Tibial artery (tissue), 4 donors: ENCODE measurements around the gene XKRX.

ENCODE experiments used
- DNase-seq, 2 donors: peaks; one replicate each; pipeline ENCODE4 v3.0.0-alpha.2; 2019
- H3K27ac ChIP-seq, 2 donors: fragments of 200-600 bp; sonication (generic) in 1 of 2; 1 replicate in 1 of 2; 2 replicates in 1 of 2; pipeline ENCODE4 v1.5.1; 2018 to 2019; ENCODE audit warnings: mild to moderate bottlenecking in 1 of 2
- H3K27me3 ChIP-seq, 2 donors: fragments of 200-600 bp; sonication (generic) in 1 of 2; one replicate each; pipeline versions ENCODE4 v1.5.1 to v1.6.0; 2016 to 2019
- H3K36me3 ChIP-seq, 3 donors: fragments of 200-600 bp; sonication (generic) in 2 of 3; one replicate each; pipeline ENCODE4 v1.5.1; 2016 to 2019; ENCODE audit warnings: mild to moderate bottlenecking in 2 of 3
- H3K4me1 ChIP-seq, 4 donors: fragments of 200-600 bp; sonication (generic) in 2 of 4; 1 replicate in 3 of 4; 2 replicates in 1 of 4; pipeline ENCODE4 v1.5.1; 2016 to 2019
- H3K4me3 ChIP-seq, 2 donors: fragments of 200-600 bp; sonication (generic) in 1 of 2; 1 replicate in 1 of 2; 2 replicates in 1 of 2; pipeline ENCODE4 v1.5.1; 2018 to 2019; ENCODE audit warnings: mild to moderate bottlenecking in 2 of 2
- H3K9me3 ChIP-seq, 3 donors: fragments of 200-600 bp; sonication (generic) in 1 of 3; one replicate each; pipeline ENCODE4 v1.5.1; 2016 to 2019
- intact Hi-C: fragments of 100-400 bp; cut with DNase I; formaldehyde crosslinking; loops from one replicate; pipeline ENCODE4 v1.15.0; 2023; ENCODE audit warnings: low total_unique reads
- TF ChIP-seq, protein P1 (sequence below), 2 experiments: fragments of 200-600 bp in 1 of 2; fragments of 450-650 bp in 1 of 2; IDR thresholded peaks; one replicate each; pipeline ENCODE4 v1.5.1; 2017 to 2019; ENCODE audit warnings: antibody characterized with exemption in 2 of 2, mild to moderate bottlenecking in 1 of 2, moderate library complexity in 1 of 2

XKRX gene

DNA sequence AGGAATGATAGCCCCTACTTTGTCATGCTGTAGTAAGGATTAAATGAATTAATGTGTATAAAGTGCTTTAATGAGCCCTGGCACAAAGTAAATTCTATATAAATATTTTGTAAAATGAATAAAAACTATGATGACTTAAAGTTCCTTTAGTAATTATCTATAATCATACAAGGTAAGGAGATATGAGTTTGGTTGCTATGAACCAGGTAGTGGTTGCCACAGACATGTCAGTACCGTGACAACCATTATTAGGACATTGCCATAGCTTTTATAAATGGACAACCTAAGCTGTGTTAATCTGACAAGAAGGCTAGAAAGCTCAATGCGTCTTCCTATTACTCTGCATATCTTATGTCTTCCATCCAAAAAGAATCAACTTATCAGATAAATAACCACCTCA is 40.7 kb upstream of the XKRX start, which contains the start of gene ARL13A:
ARL13A (plus strand) TSS at position 301 of the 400 bp plus-strand sequence. CDS start 3,982 bp downstream, outside the sequence.
- intact Hi-C loops = no loop called here
- TF ChIP-seq, protein P1, sequence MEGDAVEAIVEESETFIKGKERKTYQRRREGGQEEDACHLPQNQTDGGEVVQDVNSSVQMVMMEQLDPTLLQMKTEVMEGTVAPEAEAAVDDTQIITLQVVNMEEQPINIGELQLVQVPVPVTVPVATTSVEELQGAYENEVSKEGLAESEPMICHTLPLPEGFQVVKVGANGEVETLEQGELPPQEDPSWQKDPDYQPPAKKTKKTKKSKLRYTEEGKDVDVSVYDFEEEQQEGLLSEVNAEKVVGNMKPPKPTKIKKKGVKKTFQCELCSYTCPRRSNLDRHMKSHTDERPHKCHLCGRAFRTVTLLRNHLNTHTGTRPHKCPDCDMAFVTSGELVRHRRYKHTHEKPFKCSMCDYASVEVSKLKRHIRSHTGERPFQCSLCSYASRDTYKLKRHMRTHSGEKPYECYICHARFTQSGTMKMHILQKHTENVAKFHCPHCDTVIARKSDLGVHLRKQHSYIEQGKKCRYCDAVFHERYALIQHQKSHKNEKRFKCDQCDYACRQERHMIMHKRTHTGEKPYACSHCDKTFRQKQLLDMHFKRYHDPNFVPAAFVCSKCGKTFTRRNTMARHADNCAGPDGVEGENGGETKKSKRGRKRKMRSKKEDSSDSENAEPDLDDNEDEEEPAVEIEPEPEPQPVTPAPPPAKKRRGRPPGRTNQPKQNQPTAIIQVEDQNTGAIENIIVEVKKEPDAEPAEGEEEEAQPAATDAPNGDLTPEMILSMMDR (IDR thresholded peaks at IDR 0.05) = no peak
- no peaks in the 10 kb centered on the region for H3K4me1 ChIP-seq
- no peak within 1 kb of the TSS for H3K27ac ChIP-seq
- H3K9me3 ChIP-seq = no peaks in the 10 kb centered on the region
- no peaks in the 10 kb centered on the region for H3K36me3 ChIP-seq
- no peak within 1 kb of the TSS for H3K4me3 ChIP-seq
- DNase-seq = no peak
- no peaks in the 10 kb centered on the region for H3K27me3 ChIP-seq

GRCh38 chrX:100964362-100964761 is 35.6 kb upstream of the XKRX start:
- Histone ChIP-seq H3K27me3 (no peaks in the 10 kb centered on the region), H3K4me3 (no peak overlapping the region), H3K36me3 (no peaks in the 10 kb centered on the region), H3K9me3 (peaks cover 0 to 8% (median 0%) of the 10 kb centered on the region in 3 donors), H3K27ac (no peak overlapping the region), H3K4me1 (no peaks in the 10 kb centered on the region)
- intact Hi-C loops = no loop called here
- TF ChIP-seq, protein P1 (IDR thresholded peaks at IDR 0.05) = no peak
- DNase-seq = no peak

DNA sequence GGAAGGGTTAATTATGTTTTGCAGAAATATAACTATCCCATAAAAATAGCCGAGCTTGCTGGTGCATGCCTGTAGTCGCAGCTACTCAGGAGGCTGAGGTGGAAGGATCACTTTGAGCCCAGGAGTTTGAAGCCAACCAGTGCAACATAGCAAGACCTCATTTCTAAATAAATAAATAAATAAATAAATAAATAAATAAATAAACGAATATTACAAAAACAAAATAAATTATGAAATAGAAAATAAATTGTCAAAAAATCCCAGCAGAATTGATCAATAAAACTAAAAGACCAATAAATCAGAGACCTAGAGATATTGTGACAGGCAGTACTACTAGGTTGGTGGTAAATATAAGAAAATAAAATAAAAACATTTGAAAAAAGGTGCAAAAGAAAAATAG is 34.1 kb upstream of the XKRX start:
- TF ChIP-seq, protein P1 (IDR thresholded peaks at IDR 0.05) = no peak
- Histone ChIP-seq H3K27me3 (no peaks in the 10 kb centered on the region), H3K4me1 (no peaks in the 10 kb centered on the region), H3K4me3 (no peak overlapping the region), H3K9me3 (peaks cover 0 to 8% (median 0%) of the 10 kb centered on the region in 3 donors), H3K27ac (no peak overlapping the region), H3K36me3 (no peaks in the 10 kb centered on the region)
- intact Hi-C loops = no loop called here
- no peak for DNase-seq

GRCh38 chrX:100948557-100948956 is 19.8 kb upstream of the XKRX start:
- TF ChIP-seq, protein P1 (IDR thresholded peaks at IDR 0.05) = no peak
- DNase-seq = no peak
- Histone ChIP-seq H3K4me3 (no peak overlapping the region), H3K27me3 (no peaks in the 10 kb centered on the region), H3K27ac (no peak overlapping the region), H3K9me3 (no peaks in the 10 kb centered on the region), H3K36me3 (no peaks in the 10 kb centered on the region), H3K4me1 (no peaks in the 10 kb centered on the region)
- intact Hi-C loops = no loop called here

- TF ChIP-seq, protein P1 (IDR thresholded peaks at IDR 0.05) = no peak
- intact Hi-C loops = no loop called here
Measured at GRCh38 chrX:100946299-100946927, 17.7 kb upstream of the XKRX start.

More at GRCh38 chrX:100946299-100946927, 17.7 kb upstream of the XKRX start:
- Histone ChIP-seq H3K36me3 (no peaks in the 10 kb centered on the region), H3K4me3 (no peak overlapping the region), H3K9me3 (no peaks in the 10 kb centered on the region), H3K4me1 (no peaks in the 10 kb centered on the region), H3K27ac (no peak overlapping the region), H3K27me3 (no peaks in the 10 kb centered on the region)
- DNase-seq = no peak
